ENCODE data around the gene EHBP1. TPM values are rescaled to one million over a fixed set of nuclear protein-coding genes. Genes with fewer than 3 reads are reported as not detected.
A peak's percentile ranks its signal among the peaks of the same experiment; 100 is the strongest.

Gene EHBP1
- total and polyA plus RNA-seq, 3 experiments from 2014 or later, result 12.5 to 23.1 (median 22.7) TPM

DNA sequence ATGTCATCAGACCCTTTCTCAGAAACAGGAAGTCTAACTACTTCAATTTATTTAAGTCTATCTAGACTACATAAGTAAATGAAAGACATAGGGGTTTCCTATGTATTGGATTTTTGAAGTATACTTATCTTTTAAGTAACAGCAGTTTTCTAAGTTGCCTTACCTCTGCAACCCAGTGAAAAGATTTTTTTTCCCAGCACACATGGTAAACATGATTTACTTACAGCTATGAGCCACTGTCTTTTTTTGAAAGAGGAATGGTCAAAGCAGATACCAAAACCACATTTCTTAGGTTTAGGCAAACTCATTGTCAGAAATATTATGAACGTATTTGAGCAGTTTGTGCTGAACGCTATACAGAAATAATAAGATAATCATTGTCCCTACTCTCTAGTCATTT is 266.4 kb downstream of the EHBP1 start:
- Mint-ChIP-seq H3K27me3 (no peaks in the 10 kb centered on the region), H3K4me3 (no peak overlapping the region), H3K4me1 (no peaks in the 10 kb centered on the region), H3K27ac (no peak overlapping the region), H3K36me3 (peaks cover 0 to 11% (median 6%) of the 10 kb centered on the region in 3 donors), H3K9me3 (no peaks in the 10 kb centered on the region)
- no peaks in the 10 kb centered on the region for H3K4me1 ChIP-seq (ENCODE audit: insufficient read depth, low read length)
- H3K4me3 ChIP-seq (ENCODE audit: low read length), result no peak overlapping the region
- POLR2A ChIA-PET, result no interaction called here
- DNase-seq, result no peak
- no peaks in the 10 kb centered on the region for H3K9me3 ChIP-seq (ENCODE audit: low read length)
- no peaks in the 10 kb centered on the region for H3K27me3 ChIP-seq (ENCODE audit: insufficient read depth, low read length, poor library complexity, severe bottlenecking)
- no peaks in the 10 kb centered on the region for H3K36me3 ChIP-seq (ENCODE audit: insufficient read depth, low read length)
- H3K27ac ChIP-seq (ENCODE audit: low read depth, low read length), result no peak overlapping the region
- CTCF ChIA-PET, result no interaction called here

DNA sequence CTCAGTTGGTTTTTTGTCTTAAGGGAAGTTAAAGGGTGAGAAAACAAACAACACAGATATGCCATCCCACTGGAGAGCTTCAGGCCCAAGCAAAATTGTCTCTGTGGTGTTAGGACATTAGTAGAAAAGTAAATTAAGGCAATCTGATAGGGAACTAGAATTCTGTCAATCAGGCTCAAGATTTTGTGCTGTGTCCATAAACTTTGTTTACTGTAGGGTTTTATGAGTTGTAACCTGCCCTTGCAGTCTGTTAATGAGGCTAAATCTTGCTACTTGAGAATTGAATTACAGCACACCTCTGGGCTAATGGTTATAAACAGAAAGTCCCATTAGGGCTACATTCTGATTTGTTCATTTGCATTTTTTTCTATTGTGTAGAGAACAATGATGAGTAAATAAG is 267.1 kb downstream of the EHBP1 start:
- Mint-ChIP-seq H3K27me3 (no peaks in the 10 kb centered on the region), H3K4me1 (no peaks in the 10 kb centered on the region), H3K36me3 (peaks cover 0 to 11% (median 6%) of the 10 kb centered on the region in 3 donors), H3K27ac (no peak overlapping the region), H3K9me3 (no peaks in the 10 kb centered on the region), H3K4me3 (no peak overlapping the region)
- no peaks in the 10 kb centered on the region for H3K27me3 ChIP-seq (ENCODE audit: insufficient read depth, low read length, poor library complexity, severe bottlenecking)
- DNase-seq, result no peak
- H3K27ac ChIP-seq (ENCODE audit: low read depth, low read length), result no peak overlapping the region
- H3K9me3 ChIP-seq (ENCODE audit: low read length), result no peaks in the 10 kb centered on the region
- ChIA-PET POLR2A (no interaction called here), CTCF (no interaction called here)
- H3K4me1 ChIP-seq (ENCODE audit: insufficient read depth, low read length), result no peaks in the 10 kb centered on the region
- H3K36me3 ChIP-seq (ENCODE audit: insufficient read depth, low read length), result no peaks in the 10 kb centered on the region
- no peak overlapping the region for H3K4me3 ChIP-seq (ENCODE audit: low read length)

DNA sequence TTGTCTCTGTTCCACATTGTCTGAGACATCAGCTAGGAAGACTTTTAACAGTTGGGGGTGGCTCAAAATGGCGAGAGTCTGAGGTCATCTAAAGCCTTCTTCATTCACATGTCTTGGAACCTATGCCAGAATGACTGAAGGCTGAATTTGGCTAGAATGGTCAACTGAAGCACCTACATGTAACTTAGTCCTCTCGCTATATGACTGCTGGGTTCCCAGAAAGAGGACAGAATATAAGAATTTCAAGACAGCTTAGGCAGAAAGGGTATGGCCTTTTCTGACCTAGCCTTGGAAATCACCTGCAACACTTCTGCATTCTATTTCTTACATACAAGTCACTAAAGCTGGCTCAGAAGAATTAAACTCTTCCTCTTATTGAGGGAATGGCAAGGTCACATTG is 269.5 kb downstream of the EHBP1 start:
- Histone ChIP-seq H3K27me3 (ENCODE audit: insufficient read depth, low read length, poor library complexity, severe bottlenecking) (no peaks in the 10 kb centered on the region), H3K9me3 (ENCODE audit: low read length) (no peaks in the 10 kb centered on the region), H3K4me1 (ENCODE audit: insufficient read depth, low read length) (no peaks in the 10 kb centered on the region), H3K27ac (ENCODE audit: low read depth, low read length) (no peak overlapping the region), H3K4me3 (ENCODE audit: low read length) (no peak overlapping the region), H3K36me3 (ENCODE audit: insufficient read depth, low read length) (no peaks in the 10 kb centered on the region)
- Mint-ChIP-seq H3K9me3 (no peaks in the 10 kb centered on the region), H3K4me3 (no peak overlapping the region), H3K4me1 (no peaks in the 10 kb centered on the region), H3K27ac (no peak overlapping the region), H3K27me3 (no peaks in the 10 kb centered on the region), H3K36me3 (peaks cover 4 to 16% (median 11%) of the 10 kb centered on the region in 3 donors)
- no peak for DNase-seq
- CTCF ChIA-PET, result interaction anchor here (0.6 kb wide), 1 partner anchor 377 kb away, joined by 3 read pairs; no protein-coding TSS in a partner anchor
- POLR2A ChIA-PET, result no interaction called here

DNA sequence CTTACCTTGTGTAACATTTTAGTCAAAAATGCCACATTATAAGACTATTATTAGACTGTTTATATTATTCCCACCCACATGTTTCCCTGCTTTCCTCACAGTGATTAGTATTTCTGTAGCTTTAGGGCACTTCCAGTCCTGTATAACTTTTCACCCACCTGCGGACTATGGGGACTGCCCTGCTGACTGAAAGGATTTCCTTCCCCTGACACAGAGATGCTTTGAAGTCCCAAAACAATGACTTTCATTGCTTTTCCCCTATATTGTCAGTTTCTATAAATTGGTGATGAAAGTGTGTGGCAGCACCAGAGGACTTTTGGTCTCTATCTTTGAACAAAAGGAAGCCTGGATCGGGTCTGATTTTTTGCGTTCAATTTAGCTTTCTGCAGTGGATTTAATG is 286.1 kb downstream of the EHBP1 start:
- no peak for DNase-seq
- Histone ChIP-seq H3K36me3 (ENCODE audit: insufficient read depth, low read length) (peaks cover 5% of the 10 kb centered on the region), H3K4me3 (ENCODE audit: low read length) (no peak overlapping the region), H3K4me1 (ENCODE audit: insufficient read depth, low read length) (no peaks in the 10 kb centered on the region), H3K27ac (ENCODE audit: low read depth, low read length) (no peak overlapping the region), H3K9me3 (ENCODE audit: low read length) (no peaks in the 10 kb centered on the region), H3K27me3 (ENCODE audit: insufficient read depth, low read length, poor library complexity, severe bottlenecking) (no peaks in the 10 kb centered on the region)
- Mint-ChIP-seq H3K27ac (peak overlapping the region in 1 of 8 donors; percentile 18), H3K4me1 (no peaks in the 10 kb centered on the region), H3K4me3 (no peak overlapping the region), H3K9me3 (no peaks in the 10 kb centered on the region), H3K36me3 (peaks cover 0 to 30% (median 8%) of the 10 kb centered on the region in 3 donors), H3K27me3 (no peaks in the 10 kb centered on the region)
- CTCF ChIA-PET, result no interaction called here
- POLR2A ChIA-PET, result no interaction called here

DNA sequence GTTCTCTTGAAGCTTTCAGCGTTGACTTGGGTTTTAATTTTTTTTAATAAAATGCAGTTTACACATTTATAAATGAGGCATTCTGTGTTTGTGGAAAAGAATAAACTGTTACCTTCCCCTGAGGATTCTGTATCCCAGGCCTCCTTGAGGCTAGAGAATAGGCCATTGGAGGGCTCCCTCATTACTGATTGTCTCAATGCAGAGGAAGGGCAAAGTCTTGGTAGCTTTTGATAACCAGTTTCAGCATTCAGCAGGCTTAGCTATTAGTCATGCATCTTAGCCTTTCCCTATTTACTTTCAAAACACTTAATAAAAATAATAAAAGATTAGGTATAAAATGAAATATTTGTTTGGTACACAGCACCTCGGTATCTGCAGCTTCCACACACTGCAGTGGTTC is 287.0 kb downstream of the EHBP1 start:
- Histone ChIP-seq H3K4me3 (ENCODE audit: low read length) (no peak overlapping the region), H3K36me3 (ENCODE audit: insufficient read depth, low read length) (peaks cover 5% of the 10 kb centered on the region), H3K27ac (ENCODE audit: low read depth, low read length) (no peak overlapping the region), H3K9me3 (ENCODE audit: low read length) (no peaks in the 10 kb centered on the region), H3K27me3 (ENCODE audit: insufficient read depth, low read length, poor library complexity, severe bottlenecking) (no peaks in the 10 kb centered on the region), H3K4me1 (ENCODE audit: insufficient read depth, low read length) (no peaks in the 10 kb centered on the region)
- no peak for DNase-seq
- H3K9me3 Mint-ChIP-seq, result no peaks in the 10 kb centered on the region
- no peak overlapping the region for H3K27ac Mint-ChIP-seq
- no peaks in the 10 kb centered on the region for H3K4me1 Mint-ChIP-seq
- no peaks in the 10 kb centered on the region for H3K27me3 Mint-ChIP-seq
- no peak overlapping the region for H3K4me3 Mint-ChIP-seq
- ChIA-PET POLR2A (no interaction called here), CTCF (no interaction called here)
- peaks cover 5 to 36% (median 13%) of the 10 kb centered on the region in 3 donors for H3K36me3 Mint-ChIP-seq

DNA sequence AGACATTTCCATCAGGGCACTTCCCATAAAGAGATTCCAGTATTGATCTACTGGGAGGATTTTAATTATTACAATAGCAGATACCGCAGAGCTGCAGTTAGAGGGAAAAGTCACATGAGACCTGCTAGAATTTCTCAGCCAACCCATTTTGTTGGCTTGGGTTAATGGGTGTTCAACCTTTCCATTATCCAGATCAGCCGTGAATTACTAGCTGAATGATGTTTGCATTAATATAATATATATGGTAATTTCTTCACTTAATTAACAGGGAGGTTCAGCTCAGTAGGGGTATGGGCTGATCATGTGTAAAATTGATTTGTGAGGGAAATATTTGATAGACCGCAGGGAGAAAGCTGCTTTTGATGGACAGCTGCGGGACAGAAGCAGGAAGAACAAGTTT is 288.7 kb downstream of the EHBP1 start:
- ChIA-PET CTCF (no interaction called here), POLR2A (no interaction called here)
- no peaks in the 10 kb centered on the region for H3K4me1 Mint-ChIP-seq
- no peak for DNase-seq
- H3K27me3 Mint-ChIP-seq, result no peaks in the 10 kb centered on the region
- no peaks in the 10 kb centered on the region for H3K27me3 ChIP-seq (ENCODE audit: insufficient read depth, low read length, poor library complexity, severe bottlenecking)
- H3K4me3 Mint-ChIP-seq, result no peak overlapping the region
- no peaks in the 10 kb centered on the region for H3K9me3 Mint-ChIP-seq
- H3K27ac Mint-ChIP-seq, result no peak overlapping the region
- H3K27ac ChIP-seq (ENCODE audit: low read depth, low read length), result no peak overlapping the region
- no peaks in the 10 kb centered on the region for H3K9me3 ChIP-seq (ENCODE audit: low read length)
- no peaks in the 10 kb centered on the region for H3K4me1 ChIP-seq (ENCODE audit: insufficient read depth, low read length)
- peaks cover 5% of the 10 kb centered on the region for H3K36me3 ChIP-seq (ENCODE audit: insufficient read depth, low read length)
- H3K4me3 ChIP-seq (ENCODE audit: low read length), result no peak overlapping the region
- peaks cover 6 to 35% (median 15%) of the 10 kb centered on the region in 3 donors for H3K36me3 Mint-ChIP-seq

DNA sequence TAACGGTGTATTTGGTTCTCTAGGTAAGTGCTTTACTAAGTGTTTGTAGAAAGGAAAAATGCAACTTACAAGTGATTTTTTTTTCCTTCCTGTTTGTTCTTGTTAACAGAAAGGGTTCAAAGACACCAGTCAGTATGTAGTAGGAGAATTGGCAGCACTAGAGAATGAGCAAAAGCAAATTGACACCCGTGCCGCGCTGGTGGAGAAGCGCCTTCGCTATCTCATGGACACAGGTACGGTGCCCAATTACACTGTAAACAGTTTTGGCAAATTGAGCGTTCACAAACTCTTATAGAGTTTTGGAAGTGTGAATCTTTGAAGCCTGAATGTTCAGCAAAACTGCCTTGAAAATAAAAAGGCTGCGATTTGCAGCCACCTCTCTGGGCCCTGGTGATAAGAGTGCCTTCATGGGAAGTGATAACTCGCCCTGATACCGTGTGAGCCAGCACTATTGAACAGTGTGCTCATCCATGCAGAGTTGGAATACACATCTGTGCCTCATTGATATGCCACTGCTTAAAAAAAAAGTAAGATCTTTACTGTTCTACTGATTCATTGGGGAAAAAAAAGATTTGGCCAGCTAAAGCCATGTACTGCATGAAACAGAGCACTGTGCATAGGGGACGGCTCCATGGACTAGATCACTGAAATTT is 291.1 kb downstream of the EHBP1 start:
- H3K27ac Mint-ChIP-seq, result no peak overlapping the region
- no peaks in the 10 kb centered on the region for H3K9me3 Mint-ChIP-seq
- peaks cover 13 to 39% (median 23%) of the 10 kb centered on the region in 3 donors for H3K36me3 Mint-ChIP-seq
- H3K4me3 Mint-ChIP-seq, result no peak overlapping the region
- H3K27ac ChIP-seq (ENCODE audit: low read depth, low read length), result no peak overlapping the region
- DNase-seq, result no peak
- no peak overlapping the region for H3K4me3 ChIP-seq (ENCODE audit: low read length)
- H3K27me3 ChIP-seq (ENCODE audit: insufficient read depth, low read length, poor library complexity, severe bottlenecking), result no peaks in the 10 kb centered on the region
- ChIA-PET CTCF (no interaction called here), POLR2A (no interaction called here)
- no peaks in the 10 kb centered on the region for H3K27me3 Mint-ChIP-seq
- H3K36me3 ChIP-seq (ENCODE audit: insufficient read depth, low read length), result peaks cover 5% of the 10 kb centered on the region
- no peaks in the 10 kb centered on the region for H3K9me3 ChIP-seq (ENCODE audit: low read length)
- no peaks in the 10 kb centered on the region for H3K4me1 Mint-ChIP-seq
- H3K4me1 ChIP-seq (ENCODE audit: insufficient read depth, low read length), result no peaks in the 10 kb centered on the region

DNA sequence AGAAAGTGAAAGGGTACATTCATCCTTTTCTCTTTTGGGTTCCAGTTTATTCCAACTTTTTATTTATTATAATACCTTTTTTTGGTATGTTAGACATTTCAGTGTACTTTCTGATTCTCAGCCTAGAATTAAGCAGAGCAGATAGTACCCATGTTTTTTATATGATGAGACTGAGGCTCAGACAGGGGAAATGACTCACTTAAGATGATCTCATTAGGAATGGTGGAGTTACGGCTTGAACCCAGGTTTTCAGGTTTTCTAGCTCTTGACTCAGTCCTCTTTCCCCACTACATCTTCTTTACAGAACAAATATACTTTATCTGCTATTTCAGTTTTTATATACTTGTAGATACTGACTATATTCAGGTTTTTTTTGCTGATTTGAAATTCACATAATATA is 293.4 kb downstream of the EHBP1 start:
- POLR2A ChIA-PET, result no interaction called here

More for the DNA sequence above, 293.4 kb downstream of the EHBP1 start:
- no peak overlapping the region for H3K27ac ChIP-seq (ENCODE audit: low read depth, low read length)
- H3K9me3 Mint-ChIP-seq, result no peaks in the 10 kb centered on the region
- no peaks in the 10 kb centered on the region for H3K9me3 ChIP-seq (ENCODE audit: low read length)
- CTCF ChIA-PET, result no interaction called here
- H3K36me3 Mint-ChIP-seq, result peaks cover 14 to 35% (median 26%) of the 10 kb centered on the region in 3 donors
- H3K36me3 ChIP-seq (ENCODE audit: insufficient read depth, low read length), result no peaks in the 10 kb centered on the region
- no peak for DNase-seq
- no peaks in the 10 kb centered on the region for H3K4me1 Mint-ChIP-seq
- H3K4me3 ChIP-seq (ENCODE audit: low read length), result no peak overlapping the region
- H3K4me1 ChIP-seq (ENCODE audit: insufficient read depth, low read length), result no peaks in the 10 kb centered on the region
- no peaks in the 10 kb centered on the region for H3K27me3 ChIP-seq (ENCODE audit: insufficient read depth, low read length, poor library complexity, severe bottlenecking)
- no peaks in the 10 kb centered on the region for H3K27me3 Mint-ChIP-seq
- H3K27ac Mint-ChIP-seq, result no peak overlapping the region
- H3K4me3 Mint-ChIP-seq, result no peak overlapping the region

Measured in CD8-positive, alpha-beta memory T cell (primary cell).